GM12874 (cell line): ENCODE data around the gene IL5.
A peak's percentile ranks its signal among the peaks of the same experiment; 100 is the strongest.

ENCODE experiments used
- CTCF ChIP-seq: IDR thresholded peaks from 2 replicates; pipeline ENCODE4 v1.5.1; 2011; ENCODE audit warnings: low read depth, mild to moderate bottlenecking, control low read depth, low read length, moderate library complexity; ENCODE audit not compliant: insufficient read depth

IL5 gene

GRCh38 chr5:132498152-132498551 is 45.2 kb downstream of the IL5 start:
- no peak for TF ChIP-seq CTCF

DNA sequence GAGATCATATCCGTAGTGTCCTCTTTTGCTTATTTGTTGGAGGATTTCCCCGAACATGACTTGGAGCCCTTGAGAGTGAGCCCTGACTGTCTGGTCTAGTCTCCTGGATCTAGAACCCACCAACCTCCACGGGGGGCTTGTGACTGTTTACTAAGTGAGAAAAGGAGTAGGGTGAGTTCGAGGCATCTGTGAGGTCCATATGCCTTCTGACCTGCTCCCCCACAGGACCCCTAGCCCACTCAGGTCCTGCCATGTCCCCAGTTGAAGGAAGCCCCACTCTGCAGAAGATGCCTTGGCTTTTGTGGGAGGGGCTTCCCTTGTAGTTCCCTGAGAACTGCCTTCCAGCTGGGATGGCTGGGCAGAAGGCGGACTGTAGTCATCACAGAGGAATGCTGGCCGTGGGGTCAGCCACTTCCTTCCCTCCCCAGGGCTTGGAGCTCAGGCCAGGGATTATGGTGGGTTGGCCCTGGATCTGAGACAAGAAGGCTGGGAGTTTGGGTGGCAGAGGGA is 45.8 kb downstream of the IL5 start:
- no peak for TF ChIP-seq CTCF

- no peak for TF ChIP-seq CTCF
Observed at GRCh38 chr5:132496631-132497487, 46.5 kb downstream of the IL5 start.

DNA sequence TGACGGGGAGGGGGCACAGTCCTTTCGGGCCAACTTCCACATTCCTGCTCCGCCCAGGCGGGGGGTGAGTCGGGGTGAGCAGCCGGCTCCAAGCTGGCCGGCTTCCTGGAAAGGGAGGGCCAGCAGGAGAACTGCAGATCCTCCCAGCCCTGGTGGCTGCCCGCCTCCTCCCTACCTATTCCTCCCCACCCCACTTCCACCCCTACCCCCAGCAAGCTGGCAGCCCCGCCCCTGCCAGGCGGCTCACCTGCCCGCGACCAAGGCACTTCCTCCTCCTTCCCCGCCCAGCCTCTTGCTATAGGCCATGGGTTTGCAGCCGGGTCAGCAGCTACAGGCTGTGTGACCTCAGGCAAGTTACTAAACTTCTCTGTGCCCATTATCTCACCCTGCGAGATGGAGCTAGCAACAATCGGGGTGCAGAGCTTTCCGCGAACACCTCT is 47.1 kb downstream of the IL5 start:
- no peak for TF ChIP-seq CTCF

DNA sequence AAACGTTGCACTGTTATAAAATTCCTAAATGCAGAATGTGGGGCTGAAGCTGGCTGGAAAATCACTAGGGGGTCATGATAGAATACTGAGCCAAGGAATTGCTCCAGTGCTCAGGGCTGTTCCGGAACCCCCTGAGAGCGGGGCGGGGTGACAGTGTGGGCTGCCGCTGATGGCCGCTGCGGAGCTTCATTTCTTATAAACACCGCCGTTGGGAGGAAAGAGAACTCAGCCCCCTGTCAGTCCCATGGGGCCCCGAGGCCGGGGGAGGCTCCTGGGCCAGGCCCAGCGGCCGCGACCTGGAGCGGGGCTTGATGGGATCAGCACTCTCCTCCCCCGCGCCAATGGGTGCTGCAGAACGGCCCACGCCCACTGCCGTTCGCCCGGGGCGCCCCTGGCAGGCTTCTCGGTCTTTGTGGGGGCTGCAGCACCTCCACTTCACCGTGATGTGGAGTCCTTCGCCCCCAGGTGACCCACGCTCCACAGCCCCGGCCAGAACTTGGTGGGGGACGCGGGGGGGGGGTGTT is 47.6 kb downstream of the IL5 start:
- peak; percentile 12; the same call in 1 of the 2 replicates for TF ChIP-seq CTCF

DNA sequence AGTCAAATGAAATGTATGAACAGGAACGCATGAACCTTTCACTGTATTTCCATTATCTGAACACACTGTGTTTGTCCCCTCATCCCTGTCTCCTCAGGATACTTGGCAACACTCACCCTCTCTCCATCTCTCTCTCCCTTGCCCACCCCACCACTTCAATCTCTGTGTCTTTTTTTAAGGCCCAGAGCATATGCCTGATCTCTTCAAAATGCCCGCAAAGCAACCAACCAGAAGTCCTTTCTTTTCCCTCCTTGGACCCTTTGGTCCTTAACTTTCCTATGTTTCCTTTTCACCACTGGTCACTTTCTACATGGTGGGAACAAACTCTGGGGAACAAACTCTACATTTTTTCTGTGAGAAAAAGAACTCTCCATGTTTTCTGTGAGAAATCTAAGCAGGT is 49.5 kb downstream of the IL5 start:
- TF ChIP-seq CTCF = no peak

- TF ChIP-seq CTCF = no peak
Observed at GRCh38 chr5:132493241-132493640, 50.1 kb downstream of the IL5 start.
